Liver (tissue), 9 donors: ENCODE measurements around the gene SAPCD2. TPM values are rescaled to one million over a fixed set of nuclear protein-coding genes. Genes with fewer than 3 reads are reported as not detected.

Experiments used
- DNase-seq: peaks from one replicate; pipeline ENCODE4 v3.0.0-alpha.2; 2017; ENCODE audit warnings: low spot score
- H3K27ac ChIP-seq, 2 donors: one replicate each; pipeline ENCODE4 v1.7.0; 2013; ENCODE audit warnings: inconsistent platforms in 2 of 2, low read length in 2 of 2, control low read depth in 1 of 2, low read depth in 1 of 2, mild to moderate bottlenecking in 1 of 2
- H3K27me3 ChIP-seq, 4 donors: one replicate each; pipeline versions ENCODE4 v1.6.1 to v1.7.0; 2013; ENCODE audit warnings: low read length in 3 of 4, inconsistent platforms in 1 of 4, mild to moderate bottlenecking in 1 of 4, moderate library complexity in 1 of 4; ENCODE audit not compliant: control insufficient read depth in 4 of 4, insufficient read depth in 4 of 4
- H3K36me3 ChIP-seq, 4 donors: one replicate each; pipeline versions ENCODE4 v1.6.1 to v1.7.0; 2013; ENCODE audit warnings: low read length in 3 of 4, mild to moderate bottlenecking in 3 of 4, low read depth in 1 of 4, moderate library complexity in 1 of 4; ENCODE audit not compliant: control insufficient read depth in 4 of 4, insufficient read depth in 3 of 4
- H3K4me1 ChIP-seq, 4 donors: one replicate each; pipeline versions ENCODE4 v1.6.1 to v1.7.0; 2013; ENCODE audit warnings: low read length in 3 of 4, mild to moderate bottlenecking in 3 of 4, moderate library complexity in 1 of 4; ENCODE audit not compliant: control insufficient read depth in 4 of 4, insufficient read depth in 4 of 4
- H3K4me3 ChIP-seq, 3 donors: one replicate each; pipeline versions ENCODE4 v1.6.1 to v1.7.0; 2013; ENCODE audit warnings: low read length in 3 of 3, control low read depth in 1 of 3, low read depth in 1 of 3, mild to moderate bottlenecking in 1 of 3
- H3K9ac ChIP-seq, 2 donors: one replicate each; pipeline ENCODE4 v1.7.0; 2013; ENCODE audit warnings: low read length in 2 of 2, mild to moderate bottlenecking in 2 of 2, moderate library complexity in 2 of 2, control low read depth in 1 of 2, low read depth in 1 of 2
- H3K9me3 ChIP-seq, 4 donors: one replicate each; pipeline versions ENCODE4 v1.6.1 to v1.7.0; 2013; ENCODE audit warnings: low read length in 3 of 4; ENCODE audit not compliant: control insufficient read depth in 4 of 4
- EGR1 ChIP-seq, 2 donors: IDR thresholded peaks; 2 replicates each; pipeline ENCODE4 v1.6.1; 2016 to 2018; ENCODE audit warnings: antibody characterized with exemption in 2 of 2, low read depth in 2 of 2
- FOXA1 ChIP-seq: IDR thresholded peaks from 2 replicates; pipeline ENCODE4 v1.6.1; 2016; ENCODE audit warnings: antibody characterized with exemption
- FOXA2 ChIP-seq: IDR thresholded peaks from 2 replicates; pipeline ENCODE4 v1.6.1; 2016; ENCODE audit warnings: antibody characterized with exemption
- HNF4A ChIP-seq, 2 donors: conservative IDR thresholded peaks; 2 replicates each; pipeline ENCODE4 v1.6.1; 2016; ENCODE audit warnings: antibody characterized with exemption in 2 of 2, mild to moderate bottlenecking in 2 of 2
- HNF4G ChIP-seq: IDR thresholded peaks from 2 replicates; pipeline ENCODE4 v1.6.1; 2016; ENCODE audit warnings: antibody characterized with exemption
- JUND ChIP-seq, 2 donors: IDR thresholded peaks; 2 replicates each; pipeline ENCODE4 v1.6.1; 2016; ENCODE audit warnings: antibody characterized with exemption in 2 of 2
- NR2F2 ChIP-seq: IDR thresholded peaks from 2 replicates; pipeline ENCODE4 v1.6.1; 2016; ENCODE audit warnings: antibody characterized with exemption
- RAD21 ChIP-seq, 2 donors: IDR thresholded peaks; 2 replicates each; pipeline ENCODE4 v1.6.1; 2016; ENCODE audit warnings: antibody characterized with exemption in 2 of 2, mild to moderate bottlenecking in 2 of 2
- RXRA ChIP-seq, 2 donors: IDR thresholded peaks; 2 replicates each; pipeline ENCODE4 v1.6.1; 2017 to 2018; ENCODE audit warnings: antibody characterized with exemption in 2 of 2, mild to moderate bottlenecking in 1 of 2
- SP1 ChIP-seq: IDR thresholded peaks from 2 replicates; pipeline ENCODE4 v1.6.1; 2018; ENCODE audit warnings: antibody characterized with exemption, mild to moderate bottlenecking
- TAF1 ChIP-seq: conservative IDR thresholded peaks from 2 replicates; pipeline ENCODE4 v1.6.1; 2016; ENCODE audit warnings: antibody characterized with exemption, mild to moderate bottlenecking
- YY1 ChIP-seq: IDR thresholded peaks from 2 replicates; pipeline ENCODE4 v1.6.1; 2016; ENCODE audit warnings: antibody characterized with exemption, mild to moderate bottlenecking
- WGBS: extraction: QIAGEN DNeasy Blood & Tissue Kit; methylation state at CpG from one replicate; pipeline ENCODE4 v1.1.7; 2013; 5-methylcytosine and 5-hydroxymethylcytosine counted together
- polyA plus RNA-seq, 2 donors: library from polyadenylated mRNA; stranded (reverse) in 1 of 2; unstranded in 1 of 2; fragments of 200-250 nt in 1 of 2; fragments of >200 nt in 1 of 2; fragmentation: Nextera tagmentation in 1 of 2; extraction: Ambion mirVana in 1 of 2; gene quantifications; one replicate each; pipeline versions ENCODE4 v1.2.1 to v1.2.3, GENCODE V29; 2013 to 2015
- total RNA-seq, 2 donors: library from RNA; depleted of rRNA; stranded (reverse); fragments of >200 nt; gene quantifications; one replicate each; pipeline ENCODE4 v1.2.3, GENCODE V29; 2014
- TF ChIP-seq, protein P1 (sequence below): IDR thresholded peaks from 2 replicates; pipeline ENCODE4 v1.6.1; 2016; ENCODE audit warnings: antibody characterized with exemption
- TF ChIP-seq, protein P2 (sequence below): IDR thresholded peaks from 2 replicates; pipeline ENCODE4 v1.6.1; 2016; ENCODE audit warnings: antibody characterized with exemption, mild to moderate bottlenecking
- TF ChIP-seq, protein P3 (sequence below): IDR thresholded peaks from 2 replicates; pipeline ENCODE4 v1.6.1; 2016; ENCODE audit warnings: antibody characterized with exemption
- donor health status: healthy.
- donor health status: healthy.
- donor health status: healthy.
- donor health status: healthy.
- donor health status: healthy.

Gene SAPCD2
- total and polyA plus RNA-seq, 4 donors = 0.06 to 1.8 (median 0.23) TPM

DNA sequence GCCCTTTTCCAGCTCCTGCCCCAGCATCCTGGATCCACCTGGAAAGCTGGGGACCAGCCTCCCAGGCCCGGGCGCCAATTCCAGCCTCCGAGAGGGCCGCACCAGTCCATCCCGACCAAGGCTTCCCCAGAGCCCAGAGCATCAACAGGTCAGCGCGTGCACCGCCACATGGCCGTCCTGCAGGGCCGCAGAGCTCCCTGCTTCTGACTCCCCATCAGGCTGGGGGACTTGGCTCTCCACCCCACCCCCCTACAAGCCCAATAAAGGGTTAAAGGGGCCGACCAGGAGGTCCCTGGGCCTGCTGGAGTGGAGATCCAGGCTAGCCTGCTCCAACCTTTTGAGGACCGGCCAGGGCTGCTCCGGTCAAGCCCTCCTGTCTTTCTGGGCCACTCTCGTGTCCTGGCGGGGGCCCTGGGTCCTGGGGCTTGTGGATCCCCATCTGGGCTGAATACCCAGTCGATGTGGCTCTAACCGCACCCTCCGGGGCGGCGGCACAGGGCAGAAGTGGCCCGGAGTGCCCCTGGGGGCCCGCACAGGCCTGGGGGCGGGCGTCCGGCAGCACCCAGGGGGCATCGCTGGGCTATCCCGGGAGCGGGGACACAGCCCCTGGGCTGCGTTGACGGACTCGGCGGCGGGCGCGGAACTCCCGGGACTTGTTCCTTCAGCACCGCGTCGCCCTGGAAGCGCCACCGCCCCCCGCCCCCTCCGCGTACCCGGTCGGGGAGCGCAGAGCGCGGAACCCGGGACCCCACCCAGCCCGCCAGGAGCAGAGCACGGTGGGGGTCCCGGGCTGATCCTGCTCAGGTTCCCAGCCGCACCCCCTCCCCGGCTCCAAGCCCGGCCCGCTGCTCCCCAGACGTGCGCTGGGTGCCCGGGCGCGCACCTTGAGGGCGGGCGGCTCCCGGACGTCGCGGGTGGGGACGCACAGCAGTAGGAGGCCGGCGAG lies 17.1 kb downstream of the SAPCD2 start:
- Histone ChIP-seq H3K9ac (no peak overlapping the region), H3K27ac (no peak overlapping the region), H3K9me3 (no peaks in the 10 kb centered on the region), H3K4me3 (peak overlapping the region in 1 of 3 donors; percentile 52), H3K36me3 (no peaks in the 10 kb centered on the region), H3K4me1 (peaks cover 21 to 45% (median 30%) of the 10 kb centered on the region in 4 donors), H3K27me3 (peaks cover 0 to 3% (median 0%) of the 10 kb centered on the region in 4 donors)
- no peak for DNase-seq
- 26% methylated on average over 71 of the region's 71 CpGs for WGBS
- TF ChIP-seq JUND (IDR thresholded peaks at IDR 0.05) (no peak), NR2F2 (no peak), TAF1 (no peak), YY1 (no peak), RAD21 (IDR thresholded peaks at IDR 0.05) (no peak), FOXA1 (no peak), FOXA2 (no peak), SP1 (no peak), HNF4G (no peak), RXRA (IDR thresholded peaks at IDR 0.05) (no peak), EGR1 (IDR thresholded peaks at IDR 0.05; ENCODE audit: low read depth in 2 of 2) (no peak)
- TF ChIP-seq, protein P1, sequence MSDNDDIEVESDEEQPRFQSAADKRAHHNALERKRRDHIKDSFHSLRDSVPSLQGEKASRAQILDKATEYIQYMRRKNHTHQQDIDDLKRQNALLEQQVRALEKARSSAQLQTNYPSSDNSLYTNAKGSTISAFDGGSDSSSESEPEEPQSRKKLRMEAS = no peak
- TF ChIP-seq, protein P2, sequence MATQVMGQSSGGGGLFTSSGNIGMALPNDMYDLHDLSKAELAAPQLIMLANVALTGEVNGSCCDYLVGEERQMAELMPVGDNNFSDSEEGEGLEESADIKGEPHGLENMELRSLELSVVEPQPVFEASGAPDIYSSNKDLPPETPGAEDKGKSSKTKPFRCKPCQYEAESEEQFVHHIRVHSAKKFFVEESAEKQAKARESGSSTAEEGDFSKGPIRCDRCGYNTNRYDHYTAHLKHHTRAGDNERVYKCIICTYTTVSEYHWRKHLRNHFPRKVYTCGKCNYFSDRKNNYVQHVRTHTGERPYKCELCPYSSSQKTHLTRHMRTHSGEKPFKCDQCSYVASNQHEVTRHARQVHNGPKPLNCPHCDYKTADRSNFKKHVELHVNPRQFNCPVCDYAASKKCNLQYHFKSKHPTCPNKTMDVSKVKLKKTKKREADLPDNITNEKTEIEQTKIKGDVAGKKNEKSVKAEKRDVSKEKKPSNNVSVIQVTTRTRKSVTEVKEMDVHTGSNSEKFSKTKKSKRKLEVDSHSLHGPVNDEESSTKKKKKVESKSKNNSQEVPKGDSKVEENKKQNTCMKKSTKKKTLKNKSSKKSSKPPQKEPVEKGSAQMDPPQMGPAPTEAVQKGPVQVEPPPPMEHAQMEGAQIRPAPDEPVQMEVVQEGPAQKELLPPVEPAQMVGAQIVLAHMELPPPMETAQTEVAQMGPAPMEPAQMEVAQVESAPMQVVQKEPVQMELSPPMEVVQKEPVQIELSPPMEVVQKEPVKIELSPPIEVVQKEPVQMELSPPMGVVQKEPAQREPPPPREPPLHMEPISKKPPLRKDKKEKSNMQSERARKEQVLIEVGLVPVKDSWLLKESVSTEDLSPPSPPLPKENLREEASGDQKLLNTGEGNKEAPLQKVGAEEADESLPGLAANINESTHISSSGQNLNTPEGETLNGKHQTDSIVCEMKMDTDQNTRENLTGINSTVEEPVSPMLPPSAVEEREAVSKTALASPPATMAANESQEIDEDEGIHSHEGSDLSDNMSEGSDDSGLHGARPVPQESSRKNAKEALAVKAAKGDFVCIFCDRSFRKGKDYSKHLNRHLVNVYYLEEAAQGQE = no peak
- TF ChIP-seq, protein P3, sequence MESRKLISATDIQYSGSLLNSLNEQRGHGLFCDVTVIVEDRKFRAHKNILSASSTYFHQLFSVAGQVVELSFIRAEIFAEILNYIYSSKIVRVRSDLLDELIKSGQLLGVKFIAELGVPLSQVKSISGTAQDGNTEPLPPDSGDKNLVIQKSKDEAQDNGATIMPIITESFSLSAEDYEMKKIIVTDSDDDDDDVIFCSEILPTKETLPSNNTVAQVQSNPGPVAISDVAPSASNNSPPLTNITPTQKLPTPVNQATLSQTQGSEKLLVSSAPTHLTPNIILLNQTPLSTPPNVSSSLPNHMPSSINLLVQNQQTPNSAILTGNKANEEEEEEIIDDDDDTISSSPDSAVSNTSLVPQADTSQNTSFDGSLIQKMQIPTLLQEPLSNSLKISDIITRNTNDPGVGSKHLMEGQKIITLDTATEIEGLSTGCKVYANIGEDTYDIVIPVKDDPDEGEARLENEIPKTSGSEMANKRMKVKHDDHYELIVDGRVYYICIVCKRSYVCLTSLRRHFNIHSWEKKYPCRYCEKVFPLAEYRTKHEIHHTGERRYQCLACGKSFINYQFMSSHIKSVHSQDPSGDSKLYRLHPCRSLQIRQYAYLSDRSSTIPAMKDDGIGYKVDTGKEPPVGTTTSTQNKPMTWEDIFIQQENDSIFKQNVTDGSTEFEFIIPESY = no peak

DNA sequence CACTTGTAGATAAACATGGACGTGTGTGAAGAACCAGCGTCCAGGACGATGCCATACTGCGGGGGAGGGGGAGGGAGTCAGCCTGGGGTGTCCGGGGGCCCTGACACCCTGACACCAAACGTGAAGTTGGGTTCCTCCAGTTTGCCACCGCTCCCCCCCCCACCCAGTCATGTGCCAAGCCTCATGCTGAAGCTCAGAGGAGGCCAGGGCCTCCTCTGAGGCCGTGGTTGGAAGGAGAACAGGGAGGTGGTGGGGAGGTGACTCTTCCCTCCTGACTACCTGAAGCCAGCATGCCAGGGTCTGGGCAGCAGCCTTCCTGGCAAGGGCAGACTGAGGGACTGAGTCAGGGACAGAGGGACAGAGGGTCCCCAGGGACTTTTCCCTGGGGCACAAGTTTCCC lies 18.1 kb downstream of the SAPCD2 start:
- TF ChIP-seq, protein P1 = no peak
- TF ChIP-seq TAF1 (no peak), RXRA (IDR thresholded peaks at IDR 0.05) (no peak), YY1 (no peak), JUND (IDR thresholded peaks at IDR 0.05) (no peak), HNF4A (conservative IDR thresholded peaks at IDR 0.05) (no peak), RAD21 (IDR thresholded peaks at IDR 0.05) (no peak)
- TF ChIP-seq, protein P2 = no peak
- H3K27ac ChIP-seq = no peak overlapping the region
- no peaks in the 10 kb centered on the region for H3K9me3 ChIP-seq
- no peaks in the 10 kb centered on the region for H3K36me3 ChIP-seq
- no peak overlapping the region for H3K4me3 ChIP-seq
- peaks cover 0 to 9% (median 5%) of the 10 kb centered on the region in 4 donors for H3K27me3 ChIP-seq
- 75% methylated on average over 8 of the region's 8 CpGs for WGBS
- H3K4me1 ChIP-seq = peaks cover 21 to 45% (median 27%) of the 10 kb centered on the region in 4 donors
- H3K9ac ChIP-seq = no peak overlapping the region
- DNase-seq = no peak
